ENCODE measurements around the gene CPOX.

GRCh38 chr3:98602078-98602678, 8.8 kb upstream of the CPOX start:
- peak in 4 of 6 experiments; percentile 56 to 71 (median 67) for TF ChIP-seq CTCF (IDR thresholded peaks at IDR 0.05)
- TF ChIP-seq POLR2A (IDR thresholded peaks at IDR 0.05) = no peak

Data from Peyer's patch (tissue), 4 donors.